Karpas-422 (cell line): ENCODE measurements around the gene CREB5. TPM values are rescaled to one million over a fixed set of nuclear protein-coding genes. Genes with fewer than 3 reads are reported as not detected.

Experiments
- DNase-seq: peaks from one replicate; pipeline ENCODE4 v3.0.0-alpha.2; 2015
- H2AFZ ChIP-seq: fragments of 200-600 bp; sonication (generic); 2 replicates; pipeline ENCODE4 v1.6.1; 2014; ENCODE audit warnings: antibody characterized with exemption, low read length, mixed read lengths
- H3K27ac ChIP-seq: fragments of 200-600 bp; sonication (generic); 2 replicates; pipeline ENCODE4 v1.5.1; 2014; ENCODE audit warnings: mild to moderate bottlenecking, low read length, moderate library complexity
- H3K27me3 ChIP-seq: fragments of 200-600 bp; sonication (generic); 2 replicates; pipeline ENCODE4 v1.6.1; 2014; ENCODE audit warnings: low read length, mixed read lengths
- H3K36me3 ChIP-seq: fragments of 200-600 bp; sonication (generic); 2 replicates; pipeline ENCODE4 v1.6.1; 2014; ENCODE audit warnings: low read length, mixed read lengths; ENCODE audit not compliant: insufficient read depth
- H3K4me1 ChIP-seq: fragments of 200-600 bp; sonication (generic); 2 replicates; pipeline ENCODE4 v1.6.1; 2014; ENCODE audit warnings: mild to moderate bottlenecking, low read length, mixed read lengths
- H3K4me2 ChIP-seq: fragments of 200-600 bp; sonication (generic); 2 replicates; pipeline ENCODE4 v1.6.1; 2014; ENCODE audit warnings: low read length, low read depth, mild to moderate bottlenecking; ENCODE audit not compliant: poor library complexity, severe bottlenecking
- H3K4me3 ChIP-seq: fragments of 200-600 bp; sonication (generic); 2 replicates; pipeline ENCODE4 v1.5.1; 2014; ENCODE audit warnings: mild to moderate bottlenecking, antibody characterized with exemption, low read length, mixed read lengths
- H3K79me2 ChIP-seq: fragments of 200-600 bp; sonication (generic); 2 replicates; pipeline ENCODE4 v1.6.1; 2014; ENCODE audit warnings: mild to moderate bottlenecking, low read length, mixed read lengths
- H3K9ac ChIP-seq: fragments of 200-600 bp; sonication (generic); 2 replicates; pipeline ENCODE4 v1.6.0; 2014; ENCODE audit warnings: low read length
- H3K9me2 ChIP-seq: fragments of 200-600 bp; sonication (generic), shearing (Covaris generic); replicated peaks from 2 replicates; pipeline ENCODE4 v1.6.0; 2014; ENCODE audit warnings: mild to moderate bottlenecking, low read length, moderate library complexity; ENCODE audit not compliant: insufficient read depth
- H3K9me3 ChIP-seq: fragments of 300-700, 200-600 bp; sonication (generic); 2 replicates; pipeline ENCODE4 v1.6.1; 2014; ENCODE audit warnings: low read length, mixed read lengths
- H4K20me1 ChIP-seq: fragments of 200-600 bp; sonication (generic); 2 replicates; pipeline ENCODE4 v1.6.1; 2014; ENCODE audit warnings: mild to moderate bottlenecking, antibody characterized with exemption, low read length, low read depth; ENCODE audit not compliant: insufficient read depth
- total RNA-seq: library from RNA; depleted of rRNA; stranded (reverse); fragments of >200 nt; shearing (Covaris generic); gene quantifications from 2 replicates; pipeline ENCODE4 v1.2.3, GENCODE V29; 2014; ENCODE audit warnings: low replicate concordance

Gene CREB5
- total RNA-seq, 1 experiment from 2014 or later: 52.1 TPM

GRCh38 chr7:28726555-28726954, 314.2 kb downstream of the CREB5 start:
- H3K9me2 ChIP-seq: no peaks in the 10 kb centered on the region
- no peak overlapping the region for H2AFZ ChIP-seq
- no peak overlapping the region for H3K4me2 ChIP-seq
- no peak overlapping the region for H3K9ac ChIP-seq
- H3K4me1 ChIP-seq: no peaks in the 10 kb centered on the region
- H4K20me1 ChIP-seq: peaks cover 41% of the 10 kb centered on the region
- DNase-seq: no peak
- H3K79me2 ChIP-seq: no peaks in the 10 kb centered on the region
- H3K36me3 ChIP-seq: peaks cover 3% of the 10 kb centered on the region; the same call in 1 of the 2 replicates
- H3K4me3 ChIP-seq: no peak overlapping the region
- H3K27me3 ChIP-seq: no peaks in the 10 kb centered on the region
- no peak overlapping the region for H3K27ac ChIP-seq
- H3K9me3 ChIP-seq: no peaks in the 10 kb centered on the region

- no peak overlapping the region for H3K4me3 ChIP-seq
- H3K79me2 ChIP-seq: no peaks in the 10 kb centered on the region
- no peak overlapping the region for H2AFZ ChIP-seq
- H4K20me1 ChIP-seq: peaks cover 46% of the 10 kb centered on the region
- no peaks in the 10 kb centered on the region for H3K27me3 ChIP-seq
- peaks cover 3% of the 10 kb centered on the region; the same call in 1 of the 2 replicates for H3K36me3 ChIP-seq
- no peaks in the 10 kb centered on the region for H3K4me1 ChIP-seq
- H3K4me2 ChIP-seq: no peak overlapping the region
- H3K9ac ChIP-seq: no peak overlapping the region
- DNase-seq: no peak
- H3K9me3 ChIP-seq: no peaks in the 10 kb centered on the region
- no peak overlapping the region for H3K27ac ChIP-seq
- H3K9me2 ChIP-seq: no peaks in the 10 kb centered on the region
Measured at GRCh38 chr7:28729281-28729680, 317.0 kb downstream of the CREB5 start.

GRCh38 chr7:28729727-28730126, 317.4 kb downstream of the CREB5 start:
- Histone ChIP-seq H3K4me2 (no peak overlapping the region), H3K27ac (no peak overlapping the region)

GRCh38 chr7:28731092-28731658, 318.9 kb downstream of the CREB5 start:
- Histone ChIP-seq H3K79me2 (no peaks in the 10 kb centered on the region), H2AFZ (no peak overlapping the region), H3K4me2 (no peak overlapping the region), H3K27ac (no peak overlapping the region), H3K4me1 (no peaks in the 10 kb centered on the region), H3K9ac (no peak overlapping the region), H3K27me3 (no peaks in the 10 kb centered on the region), H3K4me3 (no peak overlapping the region), H3K9me2 (no peaks in the 10 kb centered on the region), H3K9me3 (no peaks in the 10 kb centered on the region), H3K36me3 (no peaks in the 10 kb centered on the region), H4K20me1 (peaks cover 46% of the 10 kb centered on the region)
- DNase-seq: no peak

More at GRCh38 chr7:28729727-28730126, 317.4 kb downstream of the CREB5 start:
- H3K9me2 ChIP-seq: no peaks in the 10 kb centered on the region
- H3K4me1 ChIP-seq: no peaks in the 10 kb centered on the region
- H3K4me3 ChIP-seq: no peak overlapping the region
- no peaks in the 10 kb centered on the region for H3K9me3 ChIP-seq
- H2AFZ ChIP-seq: no peak overlapping the region
- H3K36me3 ChIP-seq: no peaks in the 10 kb centered on the region; the same call in 1 of the 2 replicates
- H3K27me3 ChIP-seq: no peaks in the 10 kb centered on the region
- DNase-seq: no peak
- peaks cover 46% of the 10 kb centered on the region for H4K20me1 ChIP-seq
- no peaks in the 10 kb centered on the region for H3K79me2 ChIP-seq
- no peak overlapping the region for H3K9ac ChIP-seq

- H2AFZ ChIP-seq: no peak overlapping the region
- no peaks in the 10 kb centered on the region for H3K36me3 ChIP-seq
- H3K27me3 ChIP-seq: no peaks in the 10 kb centered on the region
- peaks cover 42% of the 10 kb centered on the region for H4K20me1 ChIP-seq
- H3K27ac ChIP-seq: no peak overlapping the region
- no peaks in the 10 kb centered on the region for H3K9me2 ChIP-seq
- H3K4me2 ChIP-seq: no peak overlapping the region
- no peaks in the 10 kb centered on the region for H3K9me3 ChIP-seq
- no peaks in the 10 kb centered on the region for H3K4me1 ChIP-seq
- no peak overlapping the region for H3K9ac ChIP-seq
- H3K79me2 ChIP-seq: no peaks in the 10 kb centered on the region
- no peak overlapping the region for H3K4me3 ChIP-seq
- DNase-seq: no peak
Measured at GRCh38 chr7:28732071-28732869, 320.0 kb downstream of the CREB5 start.

GRCh38 chr7:28733035-28733434, 320.7 kb downstream of the CREB5 start:
- H3K9me3 ChIP-seq: no peaks in the 10 kb centered on the region
- H3K36me3 ChIP-seq: no peaks in the 10 kb centered on the region
- H3K9ac ChIP-seq: no peak overlapping the region
- H3K27me3 ChIP-seq: no peaks in the 10 kb centered on the region
- DNase-seq: no peak
- peaks cover 38% of the 10 kb centered on the region for H4K20me1 ChIP-seq
- no peaks in the 10 kb centered on the region for H3K9me2 ChIP-seq
- H3K27ac ChIP-seq: no peak overlapping the region
- H3K79me2 ChIP-seq: no peaks in the 10 kb centered on the region
- no peaks in the 10 kb centered on the region for H3K4me1 ChIP-seq
- no peak overlapping the region for H2AFZ ChIP-seq
- no peak overlapping the region for H3K4me2 ChIP-seq
- no peak overlapping the region for H3K4me3 ChIP-seq

GRCh38 chr7:28738412-28738811, 326.1 kb downstream of the CREB5 start:
- Histone ChIP-seq H3K9me2 (no peaks in the 10 kb centered on the region), H3K4me3 (no peak overlapping the region), H3K9ac (no peak overlapping the region), H3K79me2 (no peaks in the 10 kb centered on the region), H2AFZ (no peak overlapping the region), H3K27ac (no peak overlapping the region), H3K27me3 (no peaks in the 10 kb centered on the region), H3K36me3 (no peaks in the 10 kb centered on the region), H4K20me1 (peaks cover 2% of the 10 kb centered on the region; the same call in 1 of the 2 replicates), H3K4me1 (peaks cover 3% of the 10 kb centered on the region; the same call in 1 of the 2 replicates), H3K9me3 (no peaks in the 10 kb centered on the region), H3K4me2 (no peak overlapping the region)
- no peak for DNase-seq

GRCh38 chr7:28739128-28739527, 326.8 kb downstream of the CREB5 start:
- no peak overlapping the region for H3K4me2 ChIP-seq
- H3K9me3 ChIP-seq: no peaks in the 10 kb centered on the region
- H3K9ac ChIP-seq: no peak overlapping the region
- H3K79me2 ChIP-seq: no peaks in the 10 kb centered on the region
- peaks cover 3% of the 10 kb centered on the region; the same call in 1 of the 2 replicates for H3K4me1 ChIP-seq
- H3K9me2 ChIP-seq: no peaks in the 10 kb centered on the region
- H4K20me1 ChIP-seq: no peaks in the 10 kb centered on the region; the same call in 1 of the 2 replicates
- H3K27me3 ChIP-seq: no peaks in the 10 kb centered on the region
- no peaks in the 10 kb centered on the region for H3K36me3 ChIP-seq
- no peak for DNase-seq
- no peak overlapping the region for H2AFZ ChIP-seq
- H3K27ac ChIP-seq: no peak overlapping the region
- no peak overlapping the region for H3K4me3 ChIP-seq
